CD4-positive, CD25-positive, alpha-beta regulatory T cell (primary cell): ENCODE results near the gene EIF4B. TPM values are rescaled to one million over a fixed set of nuclear protein-coding genes. Genes with fewer than 3 reads are reported as not detected.

Experiments used
- ATAC-seq, 2 donors: fragments of 150-1000 bp; cut with Tn5 transposase; one replicate each; pipeline ENCODE4 v1.10.0; 2021; ENCODE audit warnings: low read depth in 2 of 2, moderate number of reproducible peaks in 2 of 2, moderate library complexity in 1 of 2
- DNase-seq, 3 donors: peaks; one replicate each; pipeline versions ENCODE4 v3.0.0 to v3.0.0-alpha.2; 2012 to 2022; ENCODE audit warnings: mixed read lengths in 1 of 3
- H3K27ac ChIP-seq: one replicate; pipeline ENCODE4 v1.7.0; 2013; ENCODE audit warnings: mild to moderate bottlenecking, low read length; ENCODE audit not compliant: insufficient read depth, poor library complexity, severe bottlenecking
- H3K27me3 ChIP-seq: one replicate; pipeline ENCODE4 v1.7.0; 2013; ENCODE audit warnings: low read length; ENCODE audit not compliant: control insufficient read depth, insufficient read depth
- H3K36me3 ChIP-seq: one replicate; pipeline ENCODE4 v1.7.0; 2013; ENCODE audit warnings: mild to moderate bottlenecking, low read length, moderate library complexity; ENCODE audit not compliant: control insufficient read depth, insufficient read depth
- H3K4me1 ChIP-seq: 2 replicates; pipeline ENCODE4 v1.7.0; 2013; ENCODE audit warnings: mild to moderate bottlenecking, low read length; ENCODE audit not compliant: insufficient read depth, control insufficient read depth, poor library complexity, severe bottlenecking
- H3K4me3 ChIP-seq: one replicate; pipeline ENCODE4 v1.7.0; 2013; ENCODE audit warnings: low read depth, mild to moderate bottlenecking, low read length, moderate library complexity
- H3K9me3 ChIP-seq, 2 experiments: 1 replicate in 1 of 2; 2 replicates in 1 of 2; pipeline ENCODE4 v1.7.0; 2013; ENCODE audit warnings: low read length in 2 of 2, mild to moderate bottlenecking in 1 of 2, moderate library complexity in 1 of 2; ENCODE audit not compliant: control insufficient read depth in 2 of 2
- H3K27ac Mint-ChIP-seq, 3 donors: one replicate each; pipeline ENCODE4 v1.8.0; 2020 to 2022; ENCODE audit warnings: mild to moderate bottlenecking in 3 of 3, mixed read lengths in 3 of 3, moderate library complexity in 2 of 3
- H3K27me3 Mint-ChIP-seq: one replicate; pipeline ENCODE4 v1.8.0; 2022; ENCODE audit warnings: mild to moderate bottlenecking, mixed read lengths
- H3K36me3 Mint-ChIP-seq: one replicate; pipeline ENCODE4 v1.8.0; 2020; ENCODE audit warnings: mixed read lengths
- H3K4me1 Mint-ChIP-seq, 4 donors: one replicate each; pipeline ENCODE4 v1.8.0; 2020 to 2022; ENCODE audit warnings: mixed read lengths in 4 of 4, mild to moderate bottlenecking in 1 of 4
- H3K4me3 Mint-ChIP-seq, 4 donors: one replicate each; pipeline ENCODE4 v1.8.0; 2020 to 2022; ENCODE audit warnings: mild to moderate bottlenecking in 4 of 4, mixed read lengths in 4 of 4, moderate library complexity in 3 of 4
- H3K9me3 Mint-ChIP-seq, 7 donors: one replicate each; pipeline ENCODE4 v1.8.0; 2020 to 2022; ENCODE audit warnings: mixed read lengths in 7 of 7, mild to moderate bottlenecking in 3 of 7, moderate library complexity in 2 of 7
- polyA plus RNA-seq, 4 donors: library from polyadenylated mRNA; unstranded; fragments of 300-500 nt; fragmentation: Illumina TruSeq; gene quantifications; one replicate each; pipeline ENCODE4 v1.2.3, GENCODE V29; 2021
- total RNA-seq: library from RNA; stranded (reverse); gene quantifications from one replicate; pipeline ENCODE4 v1.2.3, GENCODE V29; 2022

EIF4B gene
- total and polyA plus RNA-seq, 5 donors from 2014 or later = 71.3 to 506 (median 116) TPM

DNA sequence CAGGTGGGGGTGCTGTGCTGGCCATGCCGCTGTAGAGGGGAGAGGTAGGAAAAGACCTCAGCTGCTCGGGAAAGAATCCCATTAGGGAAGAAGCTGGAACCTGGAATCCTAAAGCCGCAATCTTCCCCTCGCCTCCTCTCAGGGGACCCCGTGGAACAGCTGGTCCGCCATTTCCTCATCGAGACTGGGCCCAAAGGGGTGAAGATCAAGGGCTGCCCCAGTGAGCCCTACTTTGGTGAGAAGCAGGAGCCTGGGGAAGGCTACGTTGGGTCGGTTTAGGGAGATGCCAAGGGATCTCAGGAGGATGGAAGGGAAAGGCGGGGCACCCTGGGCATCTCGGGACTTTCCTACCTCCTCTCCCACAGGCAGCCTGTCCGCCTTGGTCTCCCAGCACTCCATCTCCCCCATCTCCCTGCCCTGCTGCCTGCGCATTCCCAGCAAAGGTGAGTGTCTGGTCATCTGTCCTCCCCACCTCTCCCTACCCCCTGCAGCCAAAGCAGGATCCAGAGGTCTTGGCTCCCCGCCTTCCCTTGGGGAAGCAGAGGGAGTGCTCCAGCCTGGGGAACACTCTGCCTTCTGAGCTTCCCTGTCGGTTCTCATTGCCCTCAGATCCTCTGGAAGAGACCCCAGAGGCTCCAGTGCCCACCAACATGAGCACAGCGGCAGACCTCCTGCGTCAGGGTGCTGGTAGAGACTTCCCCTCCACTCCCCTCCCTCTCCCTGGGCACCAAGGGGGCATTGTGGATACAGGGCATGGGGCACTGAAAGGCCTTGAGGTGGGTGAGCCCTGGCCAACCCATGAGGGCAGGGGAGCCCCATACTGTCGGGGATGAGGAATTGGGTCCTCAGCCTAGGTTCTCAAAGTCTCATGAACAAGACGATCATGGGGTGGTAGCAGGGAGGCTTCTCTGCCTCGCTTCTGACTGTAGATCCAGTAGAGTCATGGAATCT is 56.0 kb downstream of the EIF4B start:
- no peaks in the 10 kb centered on the region for H3K27me3 Mint-ChIP-seq
- Histone ChIP-seq H3K4me3 (no peak overlapping the region), H3K27ac (no peak overlapping the region), H3K9me3 (no peaks in the 10 kb centered on the region), H3K4me1 (no peaks in the 10 kb centered on the region), H3K27me3 (no peaks in the 10 kb centered on the region), H3K36me3 (peaks cover 17% of the 10 kb centered on the region)
- ATAC-seq (no peak), DNase-seq (no peak)
- H3K27ac Mint-ChIP-seq = no peak overlapping the region
- H3K36me3 Mint-ChIP-seq = peaks cover 19% of the 10 kb centered on the region
- H3K4me1 Mint-ChIP-seq = peaks cover 0 to 14% (median 5%) of the 10 kb centered on the region in 4 donors
- H3K9me3 Mint-ChIP-seq = no peaks in the 10 kb centered on the region
- H3K4me3 Mint-ChIP-seq = no peak overlapping the region

DNA sequence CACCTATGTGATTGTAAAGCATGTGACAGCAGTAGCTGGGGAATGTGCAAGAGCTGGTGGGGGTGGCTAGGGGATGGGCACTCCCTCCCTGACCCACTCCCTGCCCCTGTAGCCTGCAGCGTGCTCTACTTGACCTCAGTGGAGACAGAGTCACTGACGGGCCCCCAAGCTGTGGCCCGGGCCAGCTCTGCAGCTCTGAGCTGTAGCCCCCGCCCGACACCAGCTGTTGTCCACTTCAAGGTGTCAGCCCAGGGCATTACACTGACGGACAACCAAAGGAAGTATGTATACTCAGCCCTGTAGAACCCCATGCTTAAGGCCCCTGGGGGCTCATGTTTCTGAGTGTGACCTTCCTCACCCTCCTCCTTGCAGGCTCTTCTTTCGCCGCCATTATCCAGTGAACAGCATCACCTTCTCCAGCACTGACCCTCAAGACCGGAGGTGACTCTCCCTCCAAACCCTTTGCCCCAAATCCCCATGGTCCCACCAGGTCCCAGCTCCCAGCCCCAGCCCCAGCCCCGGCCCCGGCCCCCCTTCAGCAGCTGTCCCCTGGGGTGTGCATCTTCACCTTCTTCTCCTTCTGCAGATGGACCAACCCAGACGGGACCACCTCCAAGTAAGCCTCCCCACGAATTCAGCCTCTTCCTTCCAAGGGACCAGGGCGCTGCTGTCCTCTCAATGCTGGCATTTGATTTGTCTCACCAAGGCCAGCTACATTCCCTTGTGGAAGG is 56.9 kb downstream of the EIF4B start:
- no peak overlapping the region for H3K4me3 Mint-ChIP-seq
- H3K9me3 Mint-ChIP-seq = no peaks in the 10 kb centered on the region
- no peak for DNase-seq
- H3K27me3 Mint-ChIP-seq = no peaks in the 10 kb centered on the region
- H3K4me1 ChIP-seq = no peaks in the 10 kb centered on the region
- no peaks in the 10 kb centered on the region for H3K27me3 ChIP-seq
- H3K9me3 ChIP-seq = no peaks in the 10 kb centered on the region
- H3K36me3 Mint-ChIP-seq = peaks cover 20% of the 10 kb centered on the region
- peaks cover 22% of the 10 kb centered on the region for H3K36me3 ChIP-seq
- no peak overlapping the region for H3K4me3 ChIP-seq
- H3K4me1 Mint-ChIP-seq = peaks cover 0 to 14% (median 4%) of the 10 kb centered on the region in 4 donors
- peak overlapping the region in 2 of 3 donors; percentile 48 to 71 for H3K27ac Mint-ChIP-seq
- no peak overlapping the region for H3K27ac ChIP-seq
- no peak for ATAC-seq

- ATAC-seq (no peak), DNase-seq (no peak)
- peaks cover 0 to 14% (median 7%) of the 10 kb centered on the region in 4 donors for H3K4me1 Mint-ChIP-seq
- no peak overlapping the region for H3K4me3 ChIP-seq
- no peaks in the 10 kb centered on the region for H3K27me3 ChIP-seq
- no peaks in the 10 kb centered on the region for H3K9me3 ChIP-seq
- peaks cover 26% of the 10 kb centered on the region for H3K36me3 Mint-ChIP-seq
- no peaks in the 10 kb centered on the region for H3K4me1 ChIP-seq
- H3K36me3 ChIP-seq = peaks cover 22% of the 10 kb centered on the region
- peak overlapping the region in 2 of 3 donors; percentile 15 to 48 for H3K27ac Mint-ChIP-seq
- H3K9me3 Mint-ChIP-seq = no peaks in the 10 kb centered on the region
- H3K4me3 Mint-ChIP-seq = no peak overlapping the region
- no peak overlapping the region for H3K27ac ChIP-seq
- H3K27me3 Mint-ChIP-seq = no peaks in the 10 kb centered on the region
Observed at GRCh38 chr12:53063708-53064612, 57.7 kb downstream of the EIF4B start.

- Mint-ChIP-seq H3K27ac (peak overlapping the region in 1 of 3 donors; percentile 79), H3K27me3 (no peaks in the 10 kb centered on the region), H3K9me3 (no peaks in the 10 kb centered on the region), H3K4me1 (peaks cover 0 to 14% (median 7%) of the 10 kb centered on the region in 4 donors), H3K4me3 (no peak overlapping the region), H3K36me3 (peaks cover 26% of the 10 kb centered on the region)
- Histone ChIP-seq H3K36me3 (peaks cover 29% of the 10 kb centered on the region), H3K9me3 (no peaks in the 10 kb centered on the region), H3K27me3 (no peaks in the 10 kb centered on the region), H3K4me3 (no peak overlapping the region), H3K27ac (no peak overlapping the region), H3K4me1 (no peaks in the 10 kb centered on the region)
- ATAC-seq (no peak), DNase-seq (no peak)
Observed at GRCh38 chr12:53064613-53065436, 58.6 kb downstream of the EIF4B start.

- no peak for DNase-seq
- Histone ChIP-seq H3K27me3 (no peaks in the 10 kb centered on the region), H3K9me3 (no peaks in the 10 kb centered on the region), H3K4me1 (no peaks in the 10 kb centered on the region), H3K27ac (no peak overlapping the region), H3K4me3 (no peak overlapping the region), H3K36me3 (peaks cover 35% of the 10 kb centered on the region)
- Mint-ChIP-seq H3K27me3 (no peaks in the 10 kb centered on the region), H3K4me3 (peak overlapping the region in 1 of 4 donors; percentile 8), H3K9me3 (no peaks in the 10 kb centered on the region), H3K36me3 (peaks cover 32% of the 10 kb centered on the region), H3K27ac (no peak overlapping the region), H3K4me1 (peaks cover 0 to 17% (median 10%) of the 10 kb centered on the region in 4 donors)
- ATAC-seq = no peak
Observed at GRCh38 chr12:53065470-53065869, 59.2 kb downstream of the EIF4B start.

DNA sequence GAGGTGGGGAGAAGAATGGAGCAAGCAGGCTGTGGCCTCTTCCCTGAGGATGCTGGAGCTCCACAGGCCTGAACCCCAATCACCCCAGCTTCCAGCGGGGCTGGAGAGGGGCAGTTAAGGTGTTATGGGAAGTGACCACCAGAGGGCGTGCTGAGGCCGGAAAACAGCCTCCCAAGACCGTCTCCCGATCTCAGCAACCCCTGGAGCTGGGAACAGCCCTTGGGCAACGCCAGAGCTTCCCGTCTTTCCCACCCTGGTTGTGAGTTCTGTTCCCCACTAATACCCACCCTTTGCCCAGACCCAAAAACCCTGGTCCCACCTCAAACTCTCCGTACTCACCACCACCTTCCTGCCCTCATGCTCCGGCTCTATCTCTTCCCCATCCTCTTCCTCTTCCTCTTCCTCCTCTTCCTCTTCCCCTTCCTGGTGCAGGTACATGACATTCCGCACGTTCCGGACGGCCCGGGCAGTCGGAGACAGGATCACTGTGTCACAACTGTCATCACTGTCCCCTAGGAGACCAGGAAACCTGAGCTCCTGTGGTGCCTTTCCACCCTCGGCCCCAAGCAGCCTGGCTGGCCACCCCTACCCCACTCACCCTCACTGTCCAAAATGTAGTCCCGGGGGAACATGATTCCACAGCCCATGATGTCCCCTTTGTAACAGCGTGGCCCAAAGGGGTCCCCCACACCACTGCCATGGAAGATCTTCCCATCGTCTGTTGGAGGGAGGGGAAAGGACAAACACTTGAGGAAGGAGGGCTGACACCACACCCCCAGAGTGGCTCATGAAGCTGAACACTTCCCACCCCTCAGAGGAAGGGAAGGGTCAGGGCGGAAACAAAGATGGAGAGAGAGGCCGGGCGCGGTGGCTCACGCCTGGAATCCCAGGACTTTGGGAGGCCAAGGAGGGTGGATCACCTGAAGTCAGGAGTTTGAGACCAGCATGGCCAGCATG is 60.0 kb downstream of the EIF4B start:
- no peaks in the 10 kb centered on the region for H3K27me3 ChIP-seq
- peak overlapping the region in 1 of 4 donors; percentile 8 for H3K4me3 Mint-ChIP-seq
- peaks cover 42% of the 10 kb centered on the region for H3K36me3 ChIP-seq
- peaks cover 0 to 19% (median 13%) of the 10 kb centered on the region in 4 donors for H3K4me1 Mint-ChIP-seq
- no peaks in the 10 kb centered on the region for H3K27me3 Mint-ChIP-seq
- peaks cover 36% of the 10 kb centered on the region for H3K36me3 Mint-ChIP-seq
- no peak overlapping the region for H3K4me3 ChIP-seq
- H3K27ac ChIP-seq = no peak overlapping the region
- H3K9me3 Mint-ChIP-seq = no peaks in the 10 kb centered on the region
- H3K9me3 ChIP-seq = no peaks in the 10 kb centered on the region
- ATAC-seq (peak; percentile 51 to 58), DNase-seq (peak; percentile 58 to 65 (median 59))
- H3K4me1 ChIP-seq = no peaks in the 10 kb centered on the region
- H3K27ac Mint-ChIP-seq = peak overlapping the region in 2 of 3 donors; percentile 10 to 36
